Retinal pigment epithelial cell (primary cell): ENCODE measurements around the gene LAMA4.

Experiments
- DNase-seq: peaks from one replicate; pipeline ENCODE4 v3.0.0-alpha.2; 2010; ENCODE audit warnings: low read depth
- H3K4me3 ChIP-seq: 2 replicates; pipeline ENCODE4 v1.5.1; 2011; ENCODE audit warnings: mild to moderate bottlenecking, low read length, control low read depth, moderate library complexity
- CTCF ChIP-seq: conservative IDR thresholded peaks from 2 replicates; pipeline ENCODE4 v1.5.1; 2011; ENCODE audit warnings: low read depth, low read length, control low read depth, inconsistent platforms

The LAMA4 gene

GRCh38 chr6:112231594-112232060 lies 22.7 kb downstream of the LAMA4 start:
- TF ChIP-seq CTCF: no peak
- DNase-seq: no peak
- H3K4me3 ChIP-seq: no peak overlapping the region

- no peak for DNase-seq
These were observed 23.2 kb downstream of the LAMA4 start for GRCh38 chr6:112231164-112231563.

GRCh38 chr6:112228480-112229332 lies 25.7 kb downstream of the LAMA4 start:
- H3K4me3 ChIP-seq: no peak overlapping the region
- DNase-seq: no peak
- no peak for TF ChIP-seq CTCF

More at GRCh38 chr6:112231164-112231563, 23.2 kb downstream of the LAMA4 start:
- TF ChIP-seq CTCF: no peak
- no peak overlapping the region for H3K4me3 ChIP-seq

GRCh38 chr6:112227992-112228391 lies 26.4 kb downstream of the LAMA4 start:
- DNase-seq: no peak
- H3K4me3 ChIP-seq: no peak overlapping the region
- no peak for TF ChIP-seq CTCF

GRCh38 chr6:112227411-112227810 lies 27.0 kb downstream of the LAMA4 start:
- no peak for DNase-seq
- TF ChIP-seq CTCF: no peak
- no peak overlapping the region for H3K4me3 ChIP-seq

- TF ChIP-seq CTCF: no peak
- DNase-seq: no peak
- no peak overlapping the region for H3K4me3 ChIP-seq
These were observed 28.7 kb downstream of the LAMA4 start for GRCh38 chr6:112225691-112226090.

GRCh38 chr6:112224088-112224487 lies 30.3 kb downstream of the LAMA4 start:
- H3K4me3 ChIP-seq: no peak overlapping the region
- TF ChIP-seq CTCF: no peak
- DNase-seq: no peak
